GM12875 (cell line): ENCODE measurements around the gene TTC39B.
A peak's percentile ranks its signal among the peaks of the same experiment; 100 is the strongest.
"Not testable (repeated sequence)": the region's sequence is repeated elsewhere in the genome, so short reads cannot be mapped to it uniquely, and the experiment has no call there.

Source experiments
- H3K4me3 ChIP-seq: one replicate; pipeline ENCODE4 v1.5.1; 2011; ENCODE audit warnings: low read depth, low read length, control low read depth
- CTCF ChIP-seq: IDR thresholded peaks from 2 replicates; pipeline ENCODE4 v1.5.1; 2011; ENCODE audit warnings: low read depth, mild to moderate bottlenecking, control low read depth, inconsistent platforms, low read length, moderate library complexity, borderline replicate concordance; ENCODE audit not compliant: insufficient read depth

The TTC39B gene

GRCh38 chr9:15240927-15241326 is 66.1 kb downstream of the TTC39B start:
- H3K4me3 ChIP-seq, result no peak overlapping the region
- no peak for TF ChIP-seq CTCF

- TF ChIP-seq CTCF, result no peak
- no peak overlapping the region for H3K4me3 ChIP-seq
Observed at GRCh38 chr9:15239816-15240215, 67.2 kb downstream of the TTC39B start.

- TF ChIP-seq CTCF, result no peak
- H3K4me3 ChIP-seq, result no peak overlapping the region
Observed at GRCh38 chr9:15238646-15239045, 68.4 kb downstream of the TTC39B start.

GRCh38 chr9:15235658-15236057 is 71.4 kb downstream of the TTC39B start:
- H3K4me3 ChIP-seq, result no peak overlapping the region
- no peak for TF ChIP-seq CTCF

GRCh38 chr9:15233941-15234490 is 73.0 kb downstream of the TTC39B start:
- H3K4me3 ChIP-seq, result not testable (repeated sequence)

GRCh38 chr9:15232706-15233280 is 74.2 kb downstream of the TTC39B start:
- not testable (repeated sequence) for H3K4me3 ChIP-seq

- TF ChIP-seq CTCF, result peak; percentile 76
- no peak overlapping the region for H3K4me3 ChIP-seq
Observed at GRCh38 chr9:15231788-15232635, 75.0 kb downstream of the TTC39B start.

GRCh38 chr9:15229409-15229808 is 77.6 kb downstream of the TTC39B start:
- no peak overlapping the region for H3K4me3 ChIP-seq
- TF ChIP-seq CTCF, result no peak
